K562 (cell line): Measurements from ENCODE around the gene CSF1R. TPM values are rescaled to one million over a fixed set of nuclear protein-coding genes. Genes with fewer than 3 reads are reported as not detected.

Experiments used
- EP400 ChIP-seq: fragments of 450-650 bp; IDR thresholded peaks from 2 replicates; pipeline ENCODE4 v1.6.1; 2017; ENCODE audit warnings: antibody characterized with exemption, mild to moderate bottlenecking, moderate library complexity
- REST ChIP-seq, 2 experiments: fragments of 450-650 bp; formaldehyde crosslinking in 1 of 2; IDR thresholded peaks; 2 replicates each; pipeline versions ENCODE4 v1.4.0 to v1.6.1; 2014 to 2020; ENCODE audit warnings: mild to moderate bottlenecking in 2 of 2, borderline replicate concordance in 1 of 2, low read depth in 1 of 2
- ZNF583 ChIP-seq: fragments of 250-450 bp; sonication (Bioruptor Pico); IDR thresholded peaks from 2 replicates; pipeline ENCODE4 v1.4.0; 2020
- polyA plus RNA-seq, 8 experiments: library from polyadenylated mRNA; depleted of rRNA in 4 of 8; stranded (reverse) in 5 of 8; unstranded in 3 of 8; fragments of >200 nt; fragmentation: Nextera tagmentation in 2 of 8; fragmentation: Illumina TruSeq in 1 of 8; extraction: Ambion mirVana in 2 of 8; extraction: Trizol in 1 of 8; gene quantifications; 2 replicates each; pipeline versions ENCODE4 v1.2.1 to v1.2.3, GENCODE V29; 2011 to 2014; ENCODE audit warnings: inconsistent platforms in 1 of 8, missing spikeins in 1 of 8
- total RNA-seq, 7 experiments: library from RNA; depleted of rRNA in 6 of 7; stranded (reverse); fragments of >200 nt in 6 of 7; fragmentation: Illumina TruSeq in 2 of 7; extraction: Trizol in 2 of 7; gene quantifications; 2 replicates each; pipeline versions ENCODE4 v1.2.1 to v1.2.3, GENCODE V29; 2011 to 2021; ENCODE audit warnings: low replicate concordance in 1 of 7

CSF1R gene
- total and polyA plus RNA-seq, 9 of the 15 experiments (the other 6 are each of a cell fraction or from before 2014, with no cell fraction given), result 0.03 to 0.64 (median 0.20) TPM; not detected in 6

GRCh38 chr5:150132740-150133139 lies 46.4 kb upstream of the CSF1R start (continued):
- no peak for TF ChIP-seq REST (IDR thresholded peaks at IDR 0.05; ENCODE audit: borderline replicate concordance)
- TF ChIP-seq REST (CRISPR knock-in tag; IDR thresholded peaks at IDR 0.05; ENCODE audit: low read depth), result no peak
- TF ChIP-seq EP400, result no peak
- TF ChIP-seq ZNF583, result no peak
- TF ChIP-seq, all 486 proteins: peak for 0
